Measurements from ENCODE around the gene SLC6A18. TPM values are rescaled to one million over a fixed set of nuclear protein-coding genes. Genes with fewer than 3 reads are reported as not detected.
"Not testable (repeated sequence)": the region's sequence is repeated elsewhere in the genome, so short reads cannot be mapped to it uniquely, and the experiment has no call there.

SLC6A18 gene
- total RNA-seq, 1 donor from 2014 or later, result not detected

GRCh38 chr5:1273745-1274144 lies 48.6 kb downstream of the SLC6A18 start:
- TF ChIP-seq CTCF (IDR thresholded peaks at IDR 0.05; ENCODE audit: borderline replicate concordance), result no peak
- intact Hi-C loops (cut with micrococcal nuclease), result no loop called here
- no peaks in the 10 kb centered on the region for H3K4me1 ChIP-seq
- DNase-seq, result no peak
- no peaks in the 10 kb centered on the region for H3K36me3 ChIP-seq
- H3K9me3 ChIP-seq (replicated peaks), result peaks cover 6% of the 10 kb centered on the region
- no peak overlapping the region for H3K27ac ChIP-seq (replicated peaks)
- H3K4me3 ChIP-seq, result no peak overlapping the region
- no peaks in the 10 kb centered on the region for H3K27me3 ChIP-seq (ENCODE audit: low read depth)

GRCh38 chr5:1274471-1274870 lies 49.3 kb downstream of the SLC6A18 start:
- H3K9me3 ChIP-seq (replicated peaks), result peaks cover 8% of the 10 kb centered on the region
- H3K27ac ChIP-seq (replicated peaks), result no peak overlapping the region
- H3K4me3 ChIP-seq, result no peak overlapping the region
- no peaks in the 10 kb centered on the region for H3K4me1 ChIP-seq
- H3K36me3 ChIP-seq, result no peaks in the 10 kb centered on the region
- intact Hi-C loops (cut with micrococcal nuclease), result no loop called here
- no peak for DNase-seq
- H3K27me3 ChIP-seq (ENCODE audit: low read depth), result no peaks in the 10 kb centered on the region
- TF ChIP-seq CTCF (IDR thresholded peaks at IDR 0.05; ENCODE audit: borderline replicate concordance), result no peak

GRCh38 chr5:1275397-1276391 lies 50.5 kb downstream of the SLC6A18 start:
- H3K9me3 ChIP-seq (replicated peaks); H3K27me3 ChIP-seq (ENCODE audit: low read depth); H3K27ac ChIP-seq (replicated peaks); H3K36me3 ChIP-seq; H3K4me1 ChIP-seq; DNase-seq; H3K4me3 ChIP-seq; intact Hi-C loops (cut with micrococcal nuclease): not testable (repeated sequence)

GRCh38 chr5:1276930-1277329 lies 51.7 kb downstream of the SLC6A18 start:
- intact Hi-C loops (cut with micrococcal nuclease), result no loop called here
- no peaks in the 10 kb centered on the region for H3K4me1 ChIP-seq
- no peak for DNase-seq

GRCh38 chr5:1277331-1277730 lies 52.1 kb downstream of the SLC6A18 start:
- intact Hi-C loops (cut with micrococcal nuclease), result no loop called here
- DNase-seq, result no peak
- no peak overlapping the region for H3K4me3 ChIP-seq
- H3K4me1 ChIP-seq, result no peaks in the 10 kb centered on the region
- peaks cover 8% of the 10 kb centered on the region for H3K9me3 ChIP-seq (replicated peaks)
- H3K36me3 ChIP-seq, result no peaks in the 10 kb centered on the region
- no peak overlapping the region for H3K27ac ChIP-seq (replicated peaks)
- TF ChIP-seq CTCF (IDR thresholded peaks at IDR 0.05; ENCODE audit: borderline replicate concordance), result no peak
- no peaks in the 10 kb centered on the region for H3K27me3 ChIP-seq (ENCODE audit: low read depth)

More at GRCh38 chr5:1276930-1277329, 51.7 kb downstream of the SLC6A18 start:
- H3K4me3 ChIP-seq, result no peak overlapping the region
- H3K27me3 ChIP-seq (ENCODE audit: low read depth), result no peaks in the 10 kb centered on the region
- H3K27ac ChIP-seq (replicated peaks), result no peak overlapping the region
- H3K9me3 ChIP-seq (replicated peaks), result peaks cover 8% of the 10 kb centered on the region
- TF ChIP-seq CTCF (IDR thresholded peaks at IDR 0.05; ENCODE audit: borderline replicate concordance), result no peak
- no peaks in the 10 kb centered on the region for H3K36me3 ChIP-seq

GRCh38 chr5:1277781-1278180 lies 52.6 kb downstream of the SLC6A18 start:
- H3K4me1 ChIP-seq, result no peaks in the 10 kb centered on the region
- H3K27ac ChIP-seq (replicated peaks), result no peak overlapping the region
- H3K27me3 ChIP-seq (ENCODE audit: low read depth), result no peaks in the 10 kb centered on the region
- no peak for TF ChIP-seq CTCF (IDR thresholded peaks at IDR 0.05; ENCODE audit: borderline replicate concordance)
- H3K9me3 ChIP-seq (replicated peaks), result peaks cover 8% of the 10 kb centered on the region
- no peaks in the 10 kb centered on the region for H3K36me3 ChIP-seq
- H3K4me3 ChIP-seq, result no peak overlapping the region
- intact Hi-C loops (cut with micrococcal nuclease), result no loop called here
- DNase-seq, result no peak
